Frontal cortex (tissue), 4 donors: ENCODE measurements around the gene ZNF578. TPM values are rescaled to one million over a fixed set of nuclear protein-coding genes. Genes with fewer than 3 reads are reported as not detected.
"Not testable (repeated sequence)": the region's sequence is repeated elsewhere in the genome, so short reads cannot be mapped to it uniquely, and the experiment has no call there.

Experiments
- DNase-seq, 2 donors: peaks; one replicate each; pipeline ENCODE4 v3.0.0; 2012; ENCODE audit warnings: low spot score in 2 of 2
- FAIRE-seq: peaks from 2 replicates; lab custom pipeline; 2012; peaks lifted over from hg19 to GRCh38; lab: Jason Lieb, UNC
- total RNA-seq: library from RNA; depleted of rRNA; stranded (reverse); fragments of >200 nt; gene quantifications from one replicate; pipeline ENCODE4 v1.2.3, GENCODE V29; 2014
- donor health status: control.
- donor health status: control.
- donor health status: control.

ZNF578 gene
- total RNA-seq, 1 donor from 2014 or later = 36.3 TPM

- DNase-seq (no peak), FAIRE-seq (no peak)
These were observed 101.0 kb downstream of the ZNF578 start for GRCh38 chr19:52554216-52554971.

GRCh38 chr19:52557231-52557995 is 104.1 kb downstream of the ZNF578 start:
- no peak for FAIRE-seq
- no peak for DNase-seq

DNA sequence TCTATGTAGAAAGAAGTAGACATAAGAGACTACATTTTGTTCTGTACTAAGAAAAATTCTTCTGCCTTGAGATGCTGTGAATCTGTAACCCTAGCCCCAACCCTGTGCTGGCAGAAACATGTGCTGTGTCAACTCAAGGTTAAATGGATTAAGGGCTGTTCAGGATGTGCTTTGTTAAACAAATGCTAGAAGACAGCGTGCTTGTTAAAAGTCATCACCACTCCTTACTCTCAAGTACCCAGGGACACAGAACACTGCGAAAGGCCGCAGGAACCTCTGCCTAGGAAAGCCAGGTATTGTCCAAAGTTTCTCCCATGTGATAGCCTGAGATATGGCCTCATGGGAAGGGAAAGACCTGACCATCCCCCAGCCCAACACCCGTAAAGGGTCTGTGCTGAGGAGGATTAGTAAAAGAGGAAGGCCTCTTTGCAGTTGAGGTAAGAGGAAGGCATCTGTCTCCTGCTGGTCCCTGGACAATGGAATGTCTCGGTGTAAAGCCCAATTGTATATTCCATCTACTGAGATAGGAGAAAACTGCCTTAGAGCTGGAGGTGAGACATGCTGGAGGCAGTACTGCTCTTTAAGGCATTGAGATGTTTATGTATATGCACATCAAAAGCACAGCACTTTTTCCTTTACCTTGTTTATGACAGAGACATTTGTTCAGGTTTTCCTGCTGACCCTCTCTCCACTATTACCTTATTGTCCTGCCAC is 105.5 kb downstream of the ZNF578 start:
- not testable (repeated sequence) for DNase-seq, FAIRE-seq

- FAIRE-seq, DNase-seq: not testable (repeated sequence)
These were observed 108.3 kb downstream of the ZNF578 start for GRCh38 chr19:52561611-52562010.

Other genes starting within 250 kb of the ZNF578 start
- 19.2 TPM for gene ZNF766, start 184.0 kb upstream of the ZNF578 start, total RNA-seq
- gene ZNF480, start 156.4 kb upstream of the ZNF578 start, total RNA-seq = 11.4 TPM
- 20.0 TPM for gene ZNF610, start 117.3 kb upstream of the ZNF578 start, total RNA-seq
- gene ZNF880, start 83.6 kb upstream of the ZNF578 start, total RNA-seq = 158 TPM
- 48.1 TPM for gene ZNF528, start 55.7 kb upstream of the ZNF578 start, total RNA-seq
- 3.3 TPM for gene ZNF534, start 24.4 kb upstream of the ZNF578 start, total RNA-seq
- 17.9 TPM for gene ZNF808, start 74.1 kb downstream of the ZNF578 start, total RNA-seq
- 22.4 TPM for gene ZNF701, start 116.7 kb downstream of the ZNF578 start, total RNA-seq
- 29.3 TPM for gene ZNF83, start 184.8 kb downstream of the ZNF578 start, total RNA-seq